ENCODE results near the gene KAZN. TPM values are rescaled to one million over a fixed set of nuclear protein-coding genes. Genes with fewer than 3 reads are reported as not detected.

The KAZN gene
- total and polyA plus RNA-seq, 9 donors: 5.1 to 17.4 (median 14.3) TPM

DNA sequence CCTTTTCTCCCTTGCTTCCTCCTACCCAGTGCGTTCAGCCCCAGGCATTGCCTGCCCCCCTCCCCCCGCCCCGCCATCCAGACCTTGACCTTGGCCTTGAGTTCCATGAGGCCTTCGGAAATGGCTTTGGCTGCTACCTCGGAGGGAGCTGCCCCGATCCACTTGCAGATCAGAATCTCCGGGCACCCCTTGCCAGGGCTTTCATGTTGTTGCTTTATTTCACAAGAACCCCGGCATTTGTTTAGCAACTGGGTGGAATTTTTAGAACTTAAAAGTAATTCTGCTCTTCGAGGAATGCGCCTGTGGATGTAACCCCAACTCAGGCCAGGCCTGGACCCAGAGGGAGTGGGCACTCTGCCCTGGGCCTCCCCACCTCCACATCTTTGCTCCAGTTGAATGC is 401.0 kb downstream of the KAZN start:
- Histone ChIP-seq H3K4me1 (ENCODE audit: control insufficient read depth, insufficient read depth, low read length) (peaks cover 25% of the 10 kb centered on the region), H3K27me3 (ENCODE audit: control insufficient read depth, insufficient read depth, low read length) (no peaks in the 10 kb centered on the region), H3K36me3 (ENCODE audit: control insufficient read depth, insufficient read depth, low read length) (no peaks in the 10 kb centered on the region), H3K27ac (ENCODE audit: low read length) (no peak overlapping the region), H3K9me3 (replicated peaks; ENCODE audit: control insufficient read depth, low read depth, low read length) (no peaks in the 10 kb centered on the region), H3K4me3 (ENCODE audit: low read length) (no peak overlapping the region)
- WGBS (ENCODE audit: insufficient coverage): 83% methylated on average over 4 of the region's 10 CpGs
- DNase-seq: no peak

DNA sequence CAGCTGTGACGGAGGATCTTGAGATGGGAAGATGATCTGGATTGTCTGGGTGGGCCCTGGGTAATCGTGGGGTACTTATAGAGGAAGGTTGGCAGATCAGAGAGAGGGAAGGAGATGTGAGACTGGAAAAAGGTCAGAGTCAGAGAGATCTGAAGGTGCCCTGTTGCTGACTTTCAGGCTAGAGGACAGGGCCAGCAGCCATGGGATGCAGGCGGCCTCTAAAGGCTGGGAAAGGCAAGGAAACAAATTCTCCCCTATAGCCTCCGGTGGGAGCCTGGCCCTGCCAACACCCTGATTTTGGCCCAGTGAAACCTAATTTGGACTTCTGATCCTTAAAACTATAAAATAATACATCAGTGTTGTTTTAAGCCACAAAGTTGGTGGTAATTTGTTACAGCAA is 401.5 kb downstream of the KAZN start:
- peaks cover 20% of the 10 kb centered on the region for H3K4me1 ChIP-seq (ENCODE audit: control insufficient read depth, insufficient read depth, low read length)
- H3K27me3 ChIP-seq (ENCODE audit: control insufficient read depth, insufficient read depth, low read length): no peaks in the 10 kb centered on the region
- H3K9me3 ChIP-seq (replicated peaks; ENCODE audit: control insufficient read depth, low read depth, low read length): no peaks in the 10 kb centered on the region
- 79% methylated on average over 2 of the region's 4 CpGs for WGBS (ENCODE audit: insufficient coverage)
- H3K27ac ChIP-seq (ENCODE audit: low read length): no peak overlapping the region
- no peak for DNase-seq
- no peak overlapping the region for H3K4me3 ChIP-seq (ENCODE audit: low read length)
- no peaks in the 10 kb centered on the region for H3K36me3 ChIP-seq (ENCODE audit: control insufficient read depth, insufficient read depth, low read length)

DNA sequence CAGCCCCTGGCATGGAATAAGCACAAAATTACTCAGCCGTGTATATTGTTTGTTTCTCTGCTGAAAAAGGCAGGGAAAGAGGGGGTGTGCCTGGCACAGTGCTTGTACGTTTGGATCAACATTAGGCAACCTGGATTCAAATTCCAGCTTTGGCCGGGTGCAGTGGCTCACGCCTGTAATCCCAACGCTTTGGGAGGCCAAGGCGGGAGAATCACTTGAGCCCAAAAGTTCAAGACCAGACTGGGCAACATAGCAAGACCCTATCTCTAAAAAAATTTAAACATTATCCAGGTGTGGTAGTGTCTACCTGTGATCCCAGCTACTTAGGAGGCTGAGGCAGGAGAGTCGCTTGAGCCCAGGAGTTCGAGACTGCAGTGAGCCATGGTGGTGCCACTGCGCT is 402.2 kb downstream of the KAZN start:
- H3K9me3 ChIP-seq (replicated peaks; ENCODE audit: control insufficient read depth, low read depth, low read length): no peaks in the 10 kb centered on the region
- H3K27ac ChIP-seq (ENCODE audit: low read length): no peak overlapping the region
- H3K4me3 ChIP-seq (ENCODE audit: low read length): no peak overlapping the region
- WGBS (ENCODE audit: insufficient coverage): 76% methylated on average over 5 of the region's 9 CpGs
- no peak for DNase-seq
- H3K4me1 ChIP-seq (ENCODE audit: control insufficient read depth, insufficient read depth, low read length): peaks cover 17% of the 10 kb centered on the region
- H3K27me3 ChIP-seq (ENCODE audit: control insufficient read depth, insufficient read depth, low read length): no peaks in the 10 kb centered on the region
- no peaks in the 10 kb centered on the region for H3K36me3 ChIP-seq (ENCODE audit: control insufficient read depth, insufficient read depth, low read length)

DNA sequence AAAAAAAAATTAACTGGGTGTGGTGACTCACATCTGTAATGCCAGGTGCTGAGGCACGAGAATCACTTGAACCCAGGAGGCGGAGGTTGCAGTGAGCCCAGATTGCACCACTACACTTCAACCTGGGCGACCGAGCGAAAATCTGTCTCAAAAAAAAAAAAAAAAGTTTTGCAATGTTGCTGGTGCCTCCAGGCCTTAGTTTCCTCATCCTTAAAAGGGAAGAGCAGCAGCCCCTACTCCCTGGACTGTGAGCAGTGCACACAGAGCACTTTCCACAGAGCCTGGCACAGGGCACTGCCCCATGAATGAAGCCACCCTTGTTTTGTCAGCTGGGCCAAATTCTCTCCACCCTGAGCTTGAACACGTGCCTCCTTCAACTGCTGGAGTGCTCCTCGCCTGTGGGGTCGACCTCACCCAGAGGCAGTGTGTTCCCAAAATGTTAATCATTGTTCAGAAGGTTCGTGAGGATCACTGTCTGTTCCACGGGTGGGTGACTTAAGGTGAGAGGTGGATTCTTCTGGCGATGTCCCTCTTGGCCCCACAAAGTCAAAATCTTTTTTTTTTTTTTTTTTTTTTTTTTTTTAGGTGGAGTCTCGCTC is 402.9 kb downstream of the KAZN start:
- H3K4me3 ChIP-seq (ENCODE audit: low read length): no peak overlapping the region
- 50% methylated on average over 1 of the region's 12 CpGs for WGBS (ENCODE audit: insufficient coverage)
- no peaks in the 10 kb centered on the region for H3K9me3 ChIP-seq (replicated peaks; ENCODE audit: control insufficient read depth, low read depth, low read length)
- no peak for DNase-seq
- H3K36me3 ChIP-seq (ENCODE audit: control insufficient read depth, insufficient read depth, low read length): no peaks in the 10 kb centered on the region
- peaks cover 9% of the 10 kb centered on the region for H3K4me1 ChIP-seq (ENCODE audit: control insufficient read depth, insufficient read depth, low read length)
- no peaks in the 10 kb centered on the region for H3K27me3 ChIP-seq (ENCODE audit: control insufficient read depth, insufficient read depth, low read length)
- no peak overlapping the region for H3K27ac ChIP-seq (ENCODE audit: low read length)

DNA sequence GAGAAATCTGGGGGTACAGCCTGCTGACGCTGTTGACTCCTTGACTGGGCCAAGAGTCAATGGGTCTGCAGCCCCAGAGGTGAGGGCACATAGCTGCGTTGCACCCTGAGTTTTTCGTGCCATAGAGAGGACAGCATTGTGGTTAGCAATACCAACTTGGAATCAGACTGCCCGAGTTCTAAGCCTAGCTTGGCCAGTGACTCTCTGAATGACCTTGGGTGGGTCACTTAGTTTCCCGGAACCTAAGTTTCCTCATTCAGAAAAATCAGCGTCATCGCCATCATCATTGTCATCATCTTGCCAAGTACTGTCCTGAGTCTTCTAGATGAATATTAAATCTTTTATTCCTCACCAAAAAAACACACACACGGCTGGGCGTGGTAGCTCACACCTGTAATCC is 403.8 kb downstream of the KAZN start:
- 87% methylated on average over 4 of the region's 9 CpGs for WGBS (ENCODE audit: insufficient coverage)
- no peaks in the 10 kb centered on the region for H3K9me3 ChIP-seq (replicated peaks; ENCODE audit: control insufficient read depth, low read depth, low read length)
- no peaks in the 10 kb centered on the region for H3K27me3 ChIP-seq (ENCODE audit: control insufficient read depth, insufficient read depth, low read length)
- DNase-seq: no peak
- no peaks in the 10 kb centered on the region for H3K36me3 ChIP-seq (ENCODE audit: control insufficient read depth, insufficient read depth, low read length)
- H3K4me3 ChIP-seq (ENCODE audit: low read length): no peak overlapping the region
- no peak overlapping the region for H3K27ac ChIP-seq (ENCODE audit: low read length)
- H3K4me1 ChIP-seq (ENCODE audit: control insufficient read depth, insufficient read depth, low read length): peaks cover 8% of the 10 kb centered on the region

DNA sequence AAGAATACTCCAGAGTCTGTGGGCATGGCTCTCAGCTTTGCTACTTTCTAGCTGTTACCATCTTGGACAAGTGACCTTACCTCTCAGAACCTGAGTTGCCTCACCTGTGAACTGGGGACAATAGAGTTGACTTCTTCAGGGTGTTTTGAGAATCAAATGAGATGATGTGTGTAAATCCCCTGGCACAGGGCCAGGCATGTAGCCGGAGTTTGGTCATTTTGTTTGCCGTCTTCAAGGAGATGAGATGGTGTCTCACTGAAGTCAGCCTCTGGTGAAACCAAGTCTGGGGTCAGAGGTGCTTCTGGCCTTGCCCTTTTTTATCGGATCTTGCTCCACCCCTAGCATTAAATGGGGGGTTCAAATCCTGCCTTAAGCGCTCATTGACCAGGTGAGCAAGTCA is 405.9 kb downstream of the KAZN start:
- Histone ChIP-seq H3K27ac (ENCODE audit: low read length) (no peak overlapping the region), H3K4me3 (ENCODE audit: low read length) (no peak overlapping the region), H3K9me3 (replicated peaks; ENCODE audit: control insufficient read depth, low read depth, low read length) (no peaks in the 10 kb centered on the region), H3K4me1 (ENCODE audit: control insufficient read depth, insufficient read depth, low read length) (peaks cover 24% of the 10 kb centered on the region), H3K36me3 (ENCODE audit: control insufficient read depth, insufficient read depth, low read length) (no peaks in the 10 kb centered on the region), H3K27me3 (ENCODE audit: control insufficient read depth, insufficient read depth, low read length) (no peaks in the 10 kb centered on the region)
- no peak for DNase-seq
- WGBS (ENCODE audit: insufficient coverage): 47% methylated on average over 2 of the region's 4 CpGs

DNA sequence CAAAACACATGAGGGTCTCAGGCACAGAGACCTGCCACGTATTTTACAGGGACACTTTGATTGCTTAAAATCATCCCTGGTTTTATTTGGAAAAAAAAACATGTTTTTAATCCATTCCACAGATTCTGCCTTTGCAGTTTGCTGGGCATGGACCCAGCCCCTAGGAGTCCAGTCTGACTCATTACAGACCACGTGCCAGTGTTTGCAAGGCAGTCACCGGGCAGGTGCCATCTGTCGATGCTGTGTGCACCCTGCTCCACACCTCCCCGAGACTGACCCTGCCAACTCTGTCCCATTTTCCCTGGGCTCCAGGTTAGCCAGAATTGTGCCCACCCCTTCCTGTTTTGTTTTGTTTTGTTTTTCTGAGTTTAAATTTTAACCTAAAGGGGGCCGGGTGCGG is 406.6 kb downstream of the KAZN start:
- Histone ChIP-seq H3K36me3 (ENCODE audit: control insufficient read depth, insufficient read depth, low read length) (no peaks in the 10 kb centered on the region), H3K4me3 (ENCODE audit: low read length) (no peak overlapping the region), H3K9me3 (replicated peaks; ENCODE audit: control insufficient read depth, low read depth, low read length) (no peaks in the 10 kb centered on the region), H3K27ac (ENCODE audit: low read length) (no peak overlapping the region), H3K27me3 (ENCODE audit: control insufficient read depth, insufficient read depth, low read length) (no peaks in the 10 kb centered on the region), H3K4me1 (ENCODE audit: control insufficient read depth, insufficient read depth, low read length) (peaks cover 25% of the 10 kb centered on the region)
- WGBS (ENCODE audit: insufficient coverage): 81% methylated on average over 3 of the region's 7 CpGs
- peak; percentile 29 for DNase-seq

DNA sequence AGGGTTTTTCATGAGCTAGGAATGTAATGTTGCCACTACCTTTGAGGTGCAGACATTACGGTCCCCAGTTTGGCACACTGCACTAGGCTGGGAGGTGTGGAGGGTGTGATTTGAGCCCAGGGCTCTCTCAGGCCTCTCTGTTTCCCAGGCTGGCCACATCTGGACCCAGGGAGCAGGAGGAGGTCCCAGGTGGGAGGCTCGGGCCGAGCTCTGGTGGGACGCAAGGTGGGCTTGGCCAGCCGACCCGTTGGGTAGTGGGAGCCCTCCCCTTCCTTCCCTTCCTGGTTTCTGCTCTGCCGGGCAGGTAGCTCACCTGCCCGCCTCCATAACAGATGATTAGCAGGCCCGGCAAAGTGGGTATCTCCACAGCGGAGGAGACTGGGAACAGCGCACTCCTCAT is 408.9 kb downstream of the KAZN start:
- peak overlapping the region; percentile 80 for H3K27ac ChIP-seq (ENCODE audit: low read length)
- no peaks in the 10 kb centered on the region for H3K27me3 ChIP-seq (ENCODE audit: control insufficient read depth, insufficient read depth, low read length)
- no peak overlapping the region for H3K4me3 ChIP-seq (ENCODE audit: low read length)
- H3K9me3 ChIP-seq (replicated peaks; ENCODE audit: control insufficient read depth, low read depth, low read length): no peaks in the 10 kb centered on the region
- no peaks in the 10 kb centered on the region for H3K36me3 ChIP-seq (ENCODE audit: control insufficient read depth, insufficient read depth, low read length)
- peaks cover 25% of the 10 kb centered on the region for H3K4me1 ChIP-seq (ENCODE audit: control insufficient read depth, insufficient read depth, low read length)
- WGBS (ENCODE audit: insufficient coverage): 85% methylated on average over 7 of the region's 11 CpGs
- no peak for DNase-seq

DNA sequence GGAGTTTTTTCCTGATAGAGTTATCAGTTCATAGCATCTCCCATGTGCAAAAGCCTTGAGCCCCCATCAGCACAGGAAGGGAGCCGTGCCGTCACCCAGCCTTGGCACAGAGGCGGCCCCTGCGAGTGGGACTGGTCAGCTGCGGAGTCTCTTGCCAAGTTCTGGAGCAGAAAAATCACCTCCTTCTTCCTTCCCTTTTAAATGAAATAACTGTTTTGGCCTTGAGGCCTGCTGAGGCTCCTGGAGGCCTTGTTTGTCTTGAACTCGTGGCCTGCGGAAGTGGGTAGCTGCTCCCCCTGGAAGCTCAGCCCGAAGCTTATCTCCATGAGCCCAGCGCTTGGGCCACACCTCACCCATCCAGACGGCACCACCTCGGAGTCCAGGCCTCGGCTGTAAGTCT is 409.4 kb downstream of the KAZN start:
- H3K9me3 ChIP-seq (replicated peaks; ENCODE audit: control insufficient read depth, low read depth, low read length): no peaks in the 10 kb centered on the region
- 42% methylated on average over 7 of the region's 12 CpGs for WGBS (ENCODE audit: insufficient coverage)
- H3K36me3 ChIP-seq (ENCODE audit: control insufficient read depth, insufficient read depth, low read length): no peaks in the 10 kb centered on the region
- no peak overlapping the region for H3K4me3 ChIP-seq (ENCODE audit: low read length)
- peaks cover 25% of the 10 kb centered on the region for H3K4me1 ChIP-seq (ENCODE audit: control insufficient read depth, insufficient read depth, low read length)
- peak overlapping the region; percentile 80 for H3K27ac ChIP-seq (ENCODE audit: low read length)
- no peaks in the 10 kb centered on the region for H3K27me3 ChIP-seq (ENCODE audit: control insufficient read depth, insufficient read depth, low read length)
- peak; percentile 31 for DNase-seq

DNA sequence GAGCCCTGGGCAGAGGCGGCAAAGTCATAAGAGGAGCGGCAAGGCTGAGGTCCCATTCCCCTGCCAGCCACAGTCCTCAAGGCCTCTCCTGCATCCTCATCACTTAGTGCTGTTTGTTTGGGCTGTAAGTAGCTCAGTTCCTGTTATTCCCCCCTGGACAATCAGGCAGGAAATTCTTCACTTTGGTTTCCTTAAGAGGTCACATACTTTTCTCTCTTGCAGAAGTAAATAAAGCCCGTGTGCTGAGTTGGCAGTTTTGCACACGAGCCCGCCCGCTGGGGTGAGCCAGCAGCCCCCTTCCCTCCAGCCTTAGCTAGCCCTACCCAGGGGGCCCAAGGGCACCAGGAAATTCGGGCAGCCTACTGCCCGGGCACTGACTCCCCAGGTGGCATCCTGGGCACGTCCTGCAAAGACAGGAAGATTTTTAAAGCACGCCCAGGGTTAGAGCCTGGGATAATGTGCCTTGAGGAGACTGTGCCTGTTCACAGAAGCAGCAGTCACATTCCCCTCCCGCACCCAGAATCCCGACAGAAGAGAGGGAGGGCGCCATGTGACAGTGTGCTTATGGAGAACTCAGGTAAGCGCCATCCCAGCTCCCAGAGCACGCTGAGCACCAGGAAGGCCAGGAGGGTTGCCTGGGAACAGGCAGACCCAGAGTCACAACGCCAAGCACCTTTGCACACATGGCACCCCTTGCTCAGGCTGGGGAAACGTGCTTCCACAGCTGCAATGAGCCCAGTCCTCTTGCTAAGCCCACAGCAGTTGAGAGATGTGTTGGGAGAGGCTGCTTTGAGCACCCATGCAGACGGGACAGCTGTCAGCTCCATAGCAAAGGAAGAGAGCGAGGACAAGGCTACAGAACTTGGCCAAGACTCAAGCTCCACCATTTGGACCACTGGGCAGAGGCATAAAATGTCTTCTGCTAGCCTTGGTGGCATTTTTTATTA is 410.6 kb downstream of the KAZN start:
- DNase-seq: peak; percentile 58
- Histone ChIP-seq H3K9me3 (replicated peaks; ENCODE audit: control insufficient read depth, low read depth, low read length) (no peaks in the 10 kb centered on the region), H3K4me1 (ENCODE audit: control insufficient read depth, insufficient read depth, low read length) (peaks cover 25% of the 10 kb centered on the region), H3K27ac (ENCODE audit: low read length) (peak overlapping the region; percentile 80), H3K36me3 (ENCODE audit: control insufficient read depth, insufficient read depth, low read length) (no peaks in the 10 kb centered on the region), H3K27me3 (ENCODE audit: control insufficient read depth, insufficient read depth, low read length) (no peaks in the 10 kb centered on the region), H3K4me3 (ENCODE audit: low read length) (no peak overlapping the region)
- 45% methylated on average over 9 of the region's 19 CpGs for WGBS (ENCODE audit: insufficient coverage)
